CD14-positive monocyte (primary cell): Measurements from ENCODE around the gene AGTPBP1. TPM values are rescaled to one million over a fixed set of nuclear protein-coding genes. Genes with fewer than 3 reads are reported as not detected.

Experiments used
- DNase-seq, 3 donors: peaks; one replicate each; pipeline ENCODE4 v3.0.0-alpha.2; 2011 to 2022
- H2AFZ ChIP-seq: 2 replicates; pipeline ENCODE4 v1.6.0; 2012; ENCODE audit warnings: mild to moderate bottlenecking, low read depth, low read length, inconsistent platforms; ENCODE audit not compliant: insufficient read depth, poor library complexity, severe bottlenecking
- H3K27ac ChIP-seq, 2 donors: 1 replicate in 1 of 2; 2 replicates in 1 of 2; pipeline ENCODE4 v1.5.1; 2012 to 2013; ENCODE audit warnings: low read length in 2 of 2, control low read depth in 1 of 2, inconsistent platforms in 1 of 2, low read depth in 1 of 2, mild to moderate bottlenecking in 1 of 2
- H3K27me3 ChIP-seq, 2 donors: one replicate each; pipeline versions ENCODE4 v1.6.0 to v1.6.1; 2011 to 2013; ENCODE audit warnings: low read length in 2 of 2; ENCODE audit not compliant: control insufficient read depth in 2 of 2, insufficient read depth in 2 of 2
- H3K36me3 ChIP-seq, 2 donors: replicated peaks in 1 of 2; 1 replicate in 1 of 2; 2 replicates in 1 of 2; pipeline versions ENCODE4 v1.5.1 to v1.6.1; 2012 to 2013; ENCODE audit warnings: low read length in 2 of 2, control low read depth in 1 of 2, inconsistent platforms in 1 of 2, mild to moderate bottlenecking in 1 of 2; ENCODE audit not compliant: insufficient read depth in 2 of 2, control insufficient read depth in 1 of 2
- H3K4me1 ChIP-seq, 2 donors: 1 replicate in 1 of 2; 2 replicates in 1 of 2; pipeline versions ENCODE4 v1.5.1 to v1.6.1; 2012 to 2013; ENCODE audit warnings: low read length in 2 of 2, control low read depth in 1 of 2, inconsistent platforms in 1 of 2, mild to moderate bottlenecking in 1 of 2, moderate library complexity in 1 of 2; ENCODE audit not compliant: insufficient read depth in 2 of 2, control insufficient read depth in 1 of 2
- H3K4me2 ChIP-seq: replicated peaks from 2 replicates; pipeline ENCODE3; 2012; ENCODE audit warnings: low read length, moderate library complexity, mild to moderate bottlenecking; ENCODE audit not compliant: poor library complexity, severe bottlenecking; ENCODE audit errors: extremely low read depth
- H3K4me3 ChIP-seq, 3 experiments: fragments of 200-600 bp in 1 of 3; sonication (generic) in 1 of 3; replicated peaks in 1 of 3; 1 replicate in 2 of 3; 2 replicates in 1 of 3; pipeline ENCODE4 v1.5.1; 2011 to 2013; ENCODE audit warnings: low read length in 3 of 3, mild to moderate bottlenecking in 3 of 3, control low read depth in 2 of 3, low read depth in 2 of 3, inconsistent platforms in 1 of 3, moderate library complexity in 1 of 3
- H3K79me2 ChIP-seq: 2 replicates; pipeline ENCODE4 v1.6.0; 2012; ENCODE audit warnings: mild to moderate bottlenecking, control low read depth, inconsistent platforms, low read length, moderate library complexity; ENCODE audit not compliant: insufficient read depth
- H3K9ac ChIP-seq: 2 replicates; pipeline ENCODE4 v1.6.0; 2017; ENCODE audit warnings: low read length, mild to moderate bottlenecking; ENCODE audit not compliant: insufficient read depth, poor library complexity, severe bottlenecking
- H3K9me3 ChIP-seq, 2 donors: replicated peaks in 1 of 2; 1 replicate in 1 of 2; 2 replicates in 1 of 2; pipeline versions ENCODE4 v1.5.1 to v1.6.1; 2012 to 2013; ENCODE audit warnings: low read length in 2 of 2, control low read depth in 1 of 2; ENCODE audit not compliant: control insufficient read depth in 1 of 2, insufficient read depth in 1 of 2
- H4K20me1 ChIP-seq: 2 replicates; pipeline ENCODE4 v1.6.0; 2012; ENCODE audit warnings: mild to moderate bottlenecking, low read length, control low read depth, moderate library complexity; ENCODE audit not compliant: insufficient read depth
- H3K27ac Mint-ChIP-seq, 7 donors: one replicate each; pipeline ENCODE4 v1.8.0; 2020; ENCODE audit warnings: mild to moderate bottlenecking in 7 of 7, mixed read lengths in 7 of 7, moderate library complexity in 6 of 7, inconsistent platforms in 2 of 7
- H3K27me3 Mint-ChIP-seq, 3 donors: one replicate each; pipeline ENCODE4 v1.8.0; 2021 to 2022; ENCODE audit warnings: low read depth in 3 of 3, mild to moderate bottlenecking in 3 of 3, mixed read lengths in 3 of 3, moderate library complexity in 3 of 3, inconsistent platforms in 1 of 3
- H3K36me3 Mint-ChIP-seq, 2 donors: one replicate each; pipeline ENCODE4 v1.8.0; 2020; ENCODE audit warnings: mixed read lengths in 2 of 2, inconsistent platforms in 1 of 2, mild to moderate bottlenecking in 1 of 2
- H3K4me1 Mint-ChIP-seq: one replicate; pipeline ENCODE4 v1.8.0; 2020; ENCODE audit warnings: mild to moderate bottlenecking, mixed read lengths
- H3K4me3 Mint-ChIP-seq, 2 donors: one replicate each; pipeline ENCODE4 v1.8.0; 2020; ENCODE audit warnings: mild to moderate bottlenecking in 2 of 2, mixed read lengths in 2 of 2, moderate library complexity in 1 of 2
- H3K9me3 Mint-ChIP-seq, 7 donors: one replicate each; pipeline ENCODE4 v1.8.0; 2020 to 2022; ENCODE audit warnings: mixed read lengths in 7 of 7, mild to moderate bottlenecking in 6 of 7, moderate library complexity in 6 of 7, inconsistent platforms in 2 of 7
- WGBS: methylation state at CpG from one replicate; pipeline ENCODE4 v1.1.5; 2013; ENCODE audit warnings: missing lambda C conversion rate; ENCODE audit not compliant: insufficient coverage; 5-methylcytosine and 5-hydroxymethylcytosine counted together
- intact Hi-C, 2 donors: fragments of 100-400 bp; cut with micrococcal nuclease; formaldehyde crosslinking; loops; one replicate each; pipeline versions ENCODE4 v1.15.0 to v1.15.1; 2023
- polyA plus RNA-seq, 3 donors: library from polyadenylated mRNA; depleted of rRNA in 1 of 3; unstranded in 2 of 3; stranded (reverse) in 1 of 3; fragments of 300-500 nt in 2 of 3; fragments of >200 nt in 1 of 3; fragmentation: Illumina TruSeq in 2 of 3; gene quantifications; 1 replicate in 2 of 3; 2 replicates in 1 of 3; pipeline ENCODE4 v1.2.3, GENCODE V29; 2012 to 2021
- TF ChIP-seq, protein P1 (sequence below): fragments of 200-600 bp; IDR thresholded peaks from one replicate; pipeline ENCODE4 v1.8.0; 2022; ENCODE audit warnings: antibody characterized with exemption, mild to moderate bottlenecking

The AGTPBP1 gene
- polyA plus RNA-seq, 3 donors = 55.6 to 90.3 (median 77.0) TPM

DNA sequence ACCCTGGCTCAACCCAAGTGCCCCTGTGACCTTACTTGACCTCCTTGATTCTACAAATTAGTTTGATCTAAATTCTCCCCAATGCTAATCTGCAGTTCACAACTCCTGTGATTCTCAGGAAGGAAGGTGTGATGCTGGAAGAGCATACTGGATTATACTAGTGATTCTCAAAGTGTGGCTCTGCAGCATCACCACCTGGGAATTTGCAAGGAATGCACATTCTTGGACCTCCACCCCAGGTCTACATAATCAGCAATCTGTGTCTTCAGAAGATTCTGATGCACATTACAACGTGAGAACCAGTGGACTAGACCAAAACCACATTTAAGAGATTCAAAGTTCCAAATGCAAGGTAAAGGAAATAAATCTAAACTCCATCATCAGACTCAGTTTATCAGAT, 198.6 kb downstream of the AGTPBP1 start:
- no peak overlapping the region for H3K4me3 Mint-ChIP-seq
- no peak overlapping the region for H3K4me3 ChIP-seq
- H3K36me3 ChIP-seq = peaks cover 10 to 30% of the 10 kb centered on the region in 2 donors
- no peaks in the 10 kb centered on the region for H3K4me1 ChIP-seq
- TF ChIP-seq, protein P1, sequence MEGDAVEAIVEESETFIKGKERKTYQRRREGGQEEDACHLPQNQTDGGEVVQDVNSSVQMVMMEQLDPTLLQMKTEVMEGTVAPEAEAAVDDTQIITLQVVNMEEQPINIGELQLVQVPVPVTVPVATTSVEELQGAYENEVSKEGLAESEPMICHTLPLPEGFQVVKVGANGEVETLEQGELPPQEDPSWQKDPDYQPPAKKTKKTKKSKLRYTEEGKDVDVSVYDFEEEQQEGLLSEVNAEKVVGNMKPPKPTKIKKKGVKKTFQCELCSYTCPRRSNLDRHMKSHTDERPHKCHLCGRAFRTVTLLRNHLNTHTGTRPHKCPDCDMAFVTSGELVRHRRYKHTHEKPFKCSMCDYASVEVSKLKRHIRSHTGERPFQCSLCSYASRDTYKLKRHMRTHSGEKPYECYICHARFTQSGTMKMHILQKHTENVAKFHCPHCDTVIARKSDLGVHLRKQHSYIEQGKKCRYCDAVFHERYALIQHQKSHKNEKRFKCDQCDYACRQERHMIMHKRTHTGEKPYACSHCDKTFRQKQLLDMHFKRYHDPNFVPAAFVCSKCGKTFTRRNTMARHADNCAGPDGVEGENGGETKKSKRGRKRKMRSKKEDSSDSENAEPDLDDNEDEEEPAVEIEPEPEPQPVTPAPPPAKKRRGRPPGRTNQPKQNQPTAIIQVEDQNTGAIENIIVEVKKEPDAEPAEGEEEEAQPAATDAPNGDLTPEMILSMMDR = no peak
- H3K9me3 ChIP-seq = no peaks in the 10 kb centered on the region
- 100% methylated on average over 1 of the region's 1 CpG for WGBS
- no peak overlapping the region for H3K4me2 ChIP-seq
- peaks cover 3% of the 10 kb centered on the region for H3K4me1 Mint-ChIP-seq
- H3K27ac ChIP-seq = no peak overlapping the region
- intact Hi-C loops = no loop called here
- H3K36me3 Mint-ChIP-seq = peaks cover 22 to 28% of the 10 kb centered on the region in 2 donors
- H3K9ac ChIP-seq = no peak overlapping the region
- H4K20me1 ChIP-seq = peaks cover 9% of the 10 kb centered on the region
- H2AFZ ChIP-seq = no peak overlapping the region
- H3K27me3 ChIP-seq = no peaks in the 10 kb centered on the region
- no peak for DNase-seq
- H3K9me3 Mint-ChIP-seq = no peaks in the 10 kb centered on the region
- no peaks in the 10 kb centered on the region for H3K79me2 ChIP-seq
- no peaks in the 10 kb centered on the region for H3K27me3 Mint-ChIP-seq
- H3K27ac Mint-ChIP-seq = no peak overlapping the region

DNA sequence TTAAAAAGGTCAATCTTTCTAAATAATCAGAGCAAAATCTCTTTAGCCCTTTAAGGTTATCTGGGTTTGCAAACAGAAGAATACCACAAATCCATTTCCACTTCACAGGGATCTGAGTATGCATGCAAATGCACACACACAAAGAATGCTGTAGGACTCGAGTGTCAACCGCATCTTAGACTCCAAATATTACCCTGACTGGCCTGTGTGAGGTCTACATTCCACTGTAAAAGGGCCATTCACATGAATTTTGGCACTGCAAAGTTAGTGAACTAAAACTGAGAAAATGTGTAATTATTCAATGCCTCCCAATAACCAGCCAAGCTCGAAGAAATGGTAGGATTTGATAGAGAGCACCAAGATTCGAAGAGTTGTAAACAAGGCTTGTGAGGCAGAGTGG, 199.9 kb downstream of the AGTPBP1 start:
- TF ChIP-seq, protein P1 = no peak
- Histone ChIP-seq H3K9me3 (no peaks in the 10 kb centered on the region), H4K20me1 (peaks cover 3% of the 10 kb centered on the region), H3K4me1 (peaks cover 10% of the 10 kb centered on the region in 2 donors), H3K9ac (no peak overlapping the region), H3K79me2 (no peaks in the 10 kb centered on the region), H2AFZ (no peak overlapping the region), H3K36me3 (peaks cover 6 to 17% of the 10 kb centered on the region in 2 donors), H3K27ac (no peak overlapping the region), H3K27me3 (no peaks in the 10 kb centered on the region), H3K4me3 (no peak overlapping the region), H3K4me2 (no peak overlapping the region)
- WGBS = 100% methylated on average over 3 of the region's 4 CpGs
- no peaks in the 10 kb centered on the region for H3K9me3 Mint-ChIP-seq
- no peak overlapping the region for H3K27ac Mint-ChIP-seq
- H3K27me3 Mint-ChIP-seq = no peaks in the 10 kb centered on the region
- H3K4me3 Mint-ChIP-seq = no peak overlapping the region
- peaks cover 12 to 19% of the 10 kb centered on the region in 2 donors for H3K36me3 Mint-ChIP-seq
- intact Hi-C loops = no loop called here
- DNase-seq = no peak
- H3K4me1 Mint-ChIP-seq = peaks cover 13% of the 10 kb centered on the region
